ENCODE results near the gene APOBR.

DNA sequence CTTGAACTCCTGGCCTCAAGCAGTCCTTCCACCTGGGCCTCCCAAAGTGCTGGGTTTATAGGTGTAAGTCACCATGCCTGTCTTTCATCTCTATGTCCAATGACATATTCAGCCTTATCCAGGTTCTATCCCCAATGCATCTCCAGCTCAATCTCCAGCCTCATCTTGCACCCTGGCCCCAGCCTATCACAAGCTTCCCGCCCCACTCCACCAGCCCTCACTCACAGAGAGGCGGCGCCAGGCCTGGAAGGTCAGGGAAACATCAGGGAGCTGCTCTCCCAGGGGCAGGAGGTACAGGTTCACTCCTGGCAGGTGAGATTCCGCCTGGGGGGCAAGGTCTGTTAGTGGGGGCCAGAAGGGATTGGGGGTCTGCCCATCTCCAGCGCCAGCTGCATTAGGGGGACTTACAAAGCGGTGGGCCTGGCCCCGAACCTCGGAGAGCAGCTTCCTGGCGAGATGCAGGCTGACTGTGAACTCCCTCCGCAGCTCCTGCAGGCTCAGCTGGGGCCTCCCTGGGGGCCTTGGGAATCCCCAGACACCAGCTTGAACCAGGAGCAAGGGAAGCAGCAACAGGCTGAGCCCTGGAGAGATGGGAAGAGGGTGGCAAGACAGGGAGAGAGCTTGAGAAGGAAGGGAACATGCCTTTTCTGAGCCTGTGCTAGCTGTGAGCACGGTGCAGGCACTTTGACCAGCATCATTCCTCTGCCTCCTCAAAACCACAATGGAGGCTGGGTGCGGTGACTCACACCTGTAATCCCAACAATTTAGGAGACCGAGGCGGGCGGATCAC, 9.2 kb downstream of the APOBR start:
- TF ChIP-seq CTCF (IDR thresholded peaks at IDR 0.05): no peak
- no peak for TF ChIP-seq POLR2A (IDR thresholded peaks at IDR 0.05)
